Loucy (cell line): ENCODE data around the gene MLST8.

Experiments used
- H2AFZ ChIP-seq: fragments of 200-600 bp; sonication (generic); 2 replicates; pipeline ENCODE4 v1.6.0; 2016; ENCODE audit warnings: antibody characterized with exemption, mild to moderate bottlenecking, low read length, moderate library complexity
- H3F3A ChIP-seq: fragments of 200-600 bp; 2 replicates; pipeline ENCODE4 v1.6.0; 2016; ENCODE audit warnings: antibody characterized with exemption, low read depth, mild to moderate bottlenecking
- H3K27me3 ChIP-seq: fragments of 200-600 bp; sonication (generic); 2 replicates; pipeline ENCODE4 v1.6.1; 2014; ENCODE audit warnings: low read length, mild to moderate bottlenecking; ENCODE audit not compliant: insufficient read depth, poor library complexity, severe bottlenecking
- H3K36me3 ChIP-seq: fragments of 200-600 bp; sonication (generic); 2 replicates; pipeline ENCODE4 v1.6.1; 2016; ENCODE audit warnings: low read length; ENCODE audit not compliant: insufficient read depth
- H3K4me1 ChIP-seq: fragments of 200-600 bp; sonication (generic); 2 replicates; pipeline ENCODE4 v1.5.1; 2014; ENCODE audit warnings: low read length, mild to moderate bottlenecking; ENCODE audit not compliant: insufficient read depth, poor library complexity, severe bottlenecking
- H3K4me2 ChIP-seq: fragments of 200-600 bp; sonication (generic); 2 replicates; pipeline ENCODE4 v1.6.0; 2014; ENCODE audit warnings: antibody characterized with exemption, low read length, low read depth, mild to moderate bottlenecking; ENCODE audit not compliant: poor library complexity, severe bottlenecking
- H3K4me3 ChIP-seq: fragments of 200-600 bp; sonication (generic); 2 replicates; pipeline ENCODE4 v1.5.1; 2014; ENCODE audit warnings: low read length, mild to moderate bottlenecking, mixed read lengths; ENCODE audit not compliant: poor library complexity, severe bottlenecking
- H3K79me2 ChIP-seq: fragments of 200-600 bp; sonication (generic); 2 replicates; pipeline ENCODE4 v1.6.1; 2014; ENCODE audit warnings: low read length; ENCODE audit not compliant: insufficient read depth
- H3K9ac ChIP-seq: fragments of 200-600 bp; sonication (generic); 2 replicates; pipeline ENCODE4 v1.6.0; 2014; ENCODE audit warnings: mild to moderate bottlenecking, low read depth, low read length, moderate library complexity; ENCODE audit not compliant: poor library complexity, severe bottlenecking
- H3K9me2 ChIP-seq: fragments of 200-600 bp; sonication (generic); replicated peaks from 2 replicates; pipeline ENCODE4 v1.6.1; 2016; ENCODE audit warnings: low read depth, low read length, mixed read lengths
- H3K9me3 ChIP-seq: fragments of 200-600 bp; sonication (generic); 2 replicates; pipeline ENCODE4 v1.6.1; 2014; ENCODE audit warnings: mild to moderate bottlenecking, antibody characterized with exemption, low read length, low read depth; ENCODE audit not compliant: insufficient read depth
- H4K20me1 ChIP-seq: fragments of 200-600 bp; sonication (generic); 2 replicates; pipeline ENCODE4 v1.6.0; 2014; ENCODE audit warnings: antibody characterized with exemption, low read length, mild to moderate bottlenecking; ENCODE audit not compliant: insufficient read depth, poor library complexity, severe bottlenecking
- EZH2phosphoT487 ChIP-seq: fragments of 200-600 bp; IDR thresholded peaks from 2 replicates; pipeline ENCODE4 v1.6.1; 2018; ENCODE audit warnings: antibody characterized with exemption, mild to moderate bottlenecking, moderate library complexity, borderline replicate concordance
- TF ChIP-seq, protein P1 (sequence below): fragments of 200-600 bp; sonication (generic); conservative IDR thresholded peaks from 2 replicates; pipeline ENCODE4 v1.5.1; 2014; ENCODE audit warnings: mild to moderate bottlenecking, antibody characterized with exemption, low read length

The MLST8 gene

DNA sequence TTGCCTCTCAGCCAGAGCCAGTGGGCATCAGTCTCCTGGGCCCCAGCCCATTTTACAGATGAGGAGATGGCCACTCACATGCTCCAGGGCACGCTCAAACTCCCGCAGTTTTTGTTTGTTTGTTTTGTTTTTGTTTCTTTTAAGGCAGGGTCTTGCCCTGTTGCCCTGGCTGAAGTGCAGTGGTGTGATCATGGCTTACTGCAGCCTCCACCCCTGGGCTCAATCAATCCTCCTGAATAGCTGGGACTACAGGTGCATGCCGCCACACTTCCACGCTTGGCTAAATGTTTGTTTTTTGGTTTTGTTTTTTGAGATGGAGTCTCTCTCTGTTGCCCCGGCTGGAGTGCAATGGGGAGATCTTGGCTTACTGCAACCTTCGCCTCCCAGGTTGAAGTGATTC, 21.7 kb downstream of the MLST8 start:
- no peak overlapping the region for H3K9ac ChIP-seq
- peaks cover 41% of the 10 kb centered on the region for H3K79me2 ChIP-seq
- H4K20me1 ChIP-seq: peaks cover 3% of the 10 kb centered on the region

GRCh38 chr16:2228161-2228824, 23.0 kb downstream of the MLST8 start:
- Histone ChIP-seq H3K4me1 (no peaks in the 10 kb centered on the region), H3K79me2 (peaks cover 41% of the 10 kb centered on the region), H4K20me1 (peaks cover 3% of the 10 kb centered on the region), H3K9me2 (no peaks in the 10 kb centered on the region), H3K4me2 (no peak overlapping the region), H2AFZ (no peak overlapping the region), H3K4me3 (no peak overlapping the region), H3K9me3 (no peaks in the 10 kb centered on the region), H3F3A (no peaks in the 10 kb centered on the region), H3K27me3 (no peaks in the 10 kb centered on the region), H3K9ac (no peak overlapping the region), H3K36me3 (no peaks in the 10 kb centered on the region; the same call in 1 of the 2 replicates)
- no peak for TF ChIP-seq EZH2phosphoT487
- TF ChIP-seq, protein P1, sequence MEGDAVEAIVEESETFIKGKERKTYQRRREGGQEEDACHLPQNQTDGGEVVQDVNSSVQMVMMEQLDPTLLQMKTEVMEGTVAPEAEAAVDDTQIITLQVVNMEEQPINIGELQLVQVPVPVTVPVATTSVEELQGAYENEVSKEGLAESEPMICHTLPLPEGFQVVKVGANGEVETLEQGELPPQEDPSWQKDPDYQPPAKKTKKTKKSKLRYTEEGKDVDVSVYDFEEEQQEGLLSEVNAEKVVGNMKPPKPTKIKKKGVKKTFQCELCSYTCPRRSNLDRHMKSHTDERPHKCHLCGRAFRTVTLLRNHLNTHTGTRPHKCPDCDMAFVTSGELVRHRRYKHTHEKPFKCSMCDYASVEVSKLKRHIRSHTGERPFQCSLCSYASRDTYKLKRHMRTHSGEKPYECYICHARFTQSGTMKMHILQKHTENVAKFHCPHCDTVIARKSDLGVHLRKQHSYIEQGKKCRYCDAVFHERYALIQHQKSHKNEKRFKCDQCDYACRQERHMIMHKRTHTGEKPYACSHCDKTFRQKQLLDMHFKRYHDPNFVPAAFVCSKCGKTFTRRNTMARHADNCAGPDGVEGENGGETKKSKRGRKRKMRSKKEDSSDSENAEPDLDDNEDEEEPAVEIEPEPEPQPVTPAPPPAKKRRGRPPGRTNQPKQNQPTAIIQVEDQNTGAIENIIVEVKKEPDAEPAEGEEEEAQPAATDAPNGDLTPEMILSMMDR: no peak

More for the DNA sequence above, 21.7 kb downstream of the MLST8 start:
- H3K4me1 ChIP-seq: no peaks in the 10 kb centered on the region
- no peak overlapping the region for H3K4me3 ChIP-seq
- no peaks in the 10 kb centered on the region for H3K36me3 ChIP-seq
- TF ChIP-seq, protein P1: no peak
- no peak for TF ChIP-seq EZH2phosphoT487
- H2AFZ ChIP-seq: no peak overlapping the region
- H3K27me3 ChIP-seq: no peaks in the 10 kb centered on the region
- H3F3A ChIP-seq: no peaks in the 10 kb centered on the region
- no peaks in the 10 kb centered on the region for H3K9me3 ChIP-seq
- H3K9me2 ChIP-seq: no peaks in the 10 kb centered on the region
- H3K4me2 ChIP-seq: peak overlapping the region; percentile 79

GRCh38 chr16:2229091-2229490, 23.8 kb downstream of the MLST8 start:
- no peak overlapping the region for H3K4me3 ChIP-seq
- no peaks in the 10 kb centered on the region for H3F3A ChIP-seq
- no peaks in the 10 kb centered on the region for H3K4me1 ChIP-seq
- no peaks in the 10 kb centered on the region for H3K9me2 ChIP-seq
- no peak overlapping the region for H3K4me2 ChIP-seq
- no peaks in the 10 kb centered on the region for H3K9me3 ChIP-seq
- H3K9ac ChIP-seq: no peak overlapping the region
- peaks cover 2% of the 10 kb centered on the region for H4K20me1 ChIP-seq
- no peaks in the 10 kb centered on the region for H3K27me3 ChIP-seq
- H3K36me3 ChIP-seq: no peaks in the 10 kb centered on the region; the same call in 1 of the 2 replicates
- H2AFZ ChIP-seq: no peak overlapping the region
- TF ChIP-seq, protein P1: no peak
- no peak for TF ChIP-seq EZH2phosphoT487
- peaks cover 34% of the 10 kb centered on the region for H3K79me2 ChIP-seq
